22Rv1 (cell line): Measurements from ENCODE around the gene GPATCH8.

Source experiments
- H3K27ac ChIP-seq: fragments of 450-650 bp; 2 replicates; pipeline ENCODE4 v1.5.1; 2017
- ZFX ChIP-seq: fragments of 450-650 bp; IDR thresholded peaks from 2 replicates; pipeline ENCODE4 v1.6.1; 2017; ENCODE audit warnings: antibody characterized with exemption, borderline replicate concordance
- TF ChIP-seq, protein P1 (sequence below): fragments of 450-650 bp; IDR thresholded peaks from 2 replicates; pipeline ENCODE4 v1.5.1; 2017; ENCODE audit warnings: mild to moderate bottlenecking

Gene GPATCH8

DNA sequence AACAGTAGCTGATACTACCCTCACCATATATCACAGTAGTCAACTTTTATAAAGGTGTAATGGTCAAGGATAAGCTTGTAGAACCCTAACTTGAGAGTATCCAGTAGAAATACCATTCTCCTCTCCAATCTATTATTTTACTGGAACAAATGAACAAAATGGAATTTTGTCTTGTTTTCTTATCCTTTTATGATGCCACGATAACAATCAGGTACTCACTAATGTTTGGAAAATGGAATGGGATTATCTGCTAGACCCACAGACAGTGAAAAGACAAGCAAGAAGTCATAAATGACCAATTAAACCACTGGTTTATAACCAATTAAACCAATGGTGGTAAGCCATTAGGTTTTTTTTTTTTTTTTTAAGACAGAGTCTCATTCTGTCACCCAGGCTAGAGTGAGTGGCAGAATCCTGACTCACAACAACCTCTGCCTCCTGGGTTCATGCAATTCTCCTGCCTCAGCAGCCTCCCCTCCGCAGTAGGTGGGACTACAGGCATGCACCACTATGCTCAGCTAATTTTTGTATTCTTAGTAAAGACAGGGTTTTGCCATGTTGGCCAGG is 10.4 kb downstream of the GPATCH8 start:
- TF ChIP-seq, protein P1, sequence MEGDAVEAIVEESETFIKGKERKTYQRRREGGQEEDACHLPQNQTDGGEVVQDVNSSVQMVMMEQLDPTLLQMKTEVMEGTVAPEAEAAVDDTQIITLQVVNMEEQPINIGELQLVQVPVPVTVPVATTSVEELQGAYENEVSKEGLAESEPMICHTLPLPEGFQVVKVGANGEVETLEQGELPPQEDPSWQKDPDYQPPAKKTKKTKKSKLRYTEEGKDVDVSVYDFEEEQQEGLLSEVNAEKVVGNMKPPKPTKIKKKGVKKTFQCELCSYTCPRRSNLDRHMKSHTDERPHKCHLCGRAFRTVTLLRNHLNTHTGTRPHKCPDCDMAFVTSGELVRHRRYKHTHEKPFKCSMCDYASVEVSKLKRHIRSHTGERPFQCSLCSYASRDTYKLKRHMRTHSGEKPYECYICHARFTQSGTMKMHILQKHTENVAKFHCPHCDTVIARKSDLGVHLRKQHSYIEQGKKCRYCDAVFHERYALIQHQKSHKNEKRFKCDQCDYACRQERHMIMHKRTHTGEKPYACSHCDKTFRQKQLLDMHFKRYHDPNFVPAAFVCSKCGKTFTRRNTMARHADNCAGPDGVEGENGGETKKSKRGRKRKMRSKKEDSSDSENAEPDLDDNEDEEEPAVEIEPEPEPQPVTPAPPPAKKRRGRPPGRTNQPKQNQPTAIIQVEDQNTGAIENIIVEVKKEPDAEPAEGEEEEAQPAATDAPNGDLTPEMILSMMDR: no peak
- no peak for TF ChIP-seq ZFX
- H3K27ac ChIP-seq: no peak overlapping the region

DNA sequence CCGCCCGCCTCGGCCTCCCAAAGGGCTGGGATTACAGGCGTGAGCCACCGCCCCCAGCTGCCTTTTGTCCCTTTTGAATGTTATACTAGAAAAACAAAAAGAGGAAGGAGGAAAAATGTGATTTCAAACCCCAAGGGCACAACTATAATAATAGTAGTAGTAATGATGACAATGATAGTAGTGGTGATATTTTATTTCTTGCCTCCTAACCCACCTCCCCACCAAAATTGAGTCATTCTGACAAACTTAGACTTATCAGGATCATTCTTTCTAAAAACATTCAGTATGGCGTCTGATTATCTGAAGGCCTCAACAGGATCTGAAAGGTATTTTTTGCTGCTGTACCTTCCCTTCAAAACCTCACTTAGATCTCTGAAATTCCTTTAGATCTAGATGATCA is 13.6 kb downstream of the GPATCH8 start:
- TF ChIP-seq, protein P1: no peak
- no peak for TF ChIP-seq ZFX
- no peak overlapping the region for H3K27ac ChIP-seq

DNA sequence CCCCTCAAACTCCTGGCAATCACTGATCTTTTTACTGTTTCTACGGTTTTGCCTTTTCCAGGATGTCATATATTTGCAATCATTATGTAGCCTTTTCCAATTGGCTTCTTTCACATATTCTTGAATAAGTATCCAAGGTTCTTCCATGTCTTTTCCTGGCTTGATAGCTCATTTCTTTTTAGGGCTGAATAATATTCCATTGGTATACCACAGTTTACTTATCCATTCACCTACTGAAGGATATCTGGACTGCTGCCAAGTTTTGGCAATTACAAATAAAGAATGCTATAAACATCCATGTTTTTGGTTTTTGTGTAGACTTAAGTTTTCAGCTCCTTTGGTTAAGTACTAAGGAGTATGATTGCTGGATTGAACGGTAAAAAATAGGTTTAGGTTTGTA is 16.0 kb downstream of the GPATCH8 start:
- no peak for TF ChIP-seq ZFX
- TF ChIP-seq, protein P1: no peak
- H3K27ac ChIP-seq: no peak overlapping the region

DNA sequence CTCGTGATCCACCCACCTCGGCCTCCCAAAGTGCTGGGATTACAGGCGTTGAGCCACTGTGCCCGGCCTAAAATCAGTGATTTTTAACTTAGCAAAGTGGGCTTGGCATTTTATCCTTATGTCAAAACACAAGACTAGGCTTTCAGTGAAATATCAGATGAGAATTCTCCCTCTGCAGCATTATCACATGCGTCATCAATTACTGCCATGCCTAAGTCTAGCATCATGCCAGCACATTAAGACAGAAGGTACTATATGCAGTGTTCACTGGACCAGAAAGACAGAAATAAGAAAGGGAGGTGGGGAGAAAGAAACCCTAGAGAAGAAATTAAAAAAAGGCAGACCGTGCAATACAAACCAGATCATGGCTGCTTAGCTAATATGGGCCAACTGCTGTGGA is 29.8 kb downstream of the GPATCH8 start:
- TF ChIP-seq, protein P1: no peak
- TF ChIP-seq ZFX: no peak
- no peak overlapping the region for H3K27ac ChIP-seq

DNA sequence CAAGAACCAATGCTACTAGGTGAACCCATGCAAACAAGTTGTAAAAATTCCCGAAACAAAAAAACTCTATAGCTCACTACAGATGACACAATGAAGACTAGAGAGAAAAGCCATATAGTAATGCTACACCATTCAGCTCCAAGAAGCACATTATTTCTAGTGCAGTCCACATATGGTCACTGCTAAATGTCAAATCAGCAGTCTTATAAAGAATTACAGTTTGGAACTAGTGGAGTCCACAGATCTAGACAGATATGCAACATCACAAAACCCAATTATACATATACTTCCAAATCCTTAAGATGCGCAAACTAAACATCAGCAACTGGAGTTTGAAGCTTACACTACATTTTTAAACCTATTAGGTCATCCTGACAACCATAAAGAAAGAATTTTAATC is 33.5 kb downstream of the GPATCH8 start:
- no peak overlapping the region for H3K27ac ChIP-seq
- TF ChIP-seq ZFX: no peak
- TF ChIP-seq, protein P1: no peak

DNA sequence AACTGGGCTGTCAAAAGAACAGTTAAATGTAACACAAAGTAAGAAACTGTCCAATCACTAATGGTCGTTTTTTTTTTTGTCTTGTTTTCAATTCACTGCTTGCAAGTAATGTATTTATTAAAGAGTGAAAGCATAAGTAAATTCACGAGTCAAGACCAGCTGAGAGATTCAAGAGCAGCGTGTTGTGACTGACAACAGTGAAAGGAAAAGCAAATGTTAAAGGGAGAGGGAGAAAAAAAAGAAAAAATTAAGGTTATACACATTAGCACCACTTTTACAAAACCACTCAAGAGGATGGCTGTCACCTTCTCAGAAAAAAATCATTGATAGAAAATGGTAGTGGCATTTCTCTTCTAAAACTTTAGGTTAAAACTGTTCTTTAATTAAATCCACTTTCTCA is 36.1 kb downstream of the GPATCH8 start:
- TF ChIP-seq, protein P1: no peak
- no peak for TF ChIP-seq ZFX
- no peak overlapping the region for H3K27ac ChIP-seq

DNA sequence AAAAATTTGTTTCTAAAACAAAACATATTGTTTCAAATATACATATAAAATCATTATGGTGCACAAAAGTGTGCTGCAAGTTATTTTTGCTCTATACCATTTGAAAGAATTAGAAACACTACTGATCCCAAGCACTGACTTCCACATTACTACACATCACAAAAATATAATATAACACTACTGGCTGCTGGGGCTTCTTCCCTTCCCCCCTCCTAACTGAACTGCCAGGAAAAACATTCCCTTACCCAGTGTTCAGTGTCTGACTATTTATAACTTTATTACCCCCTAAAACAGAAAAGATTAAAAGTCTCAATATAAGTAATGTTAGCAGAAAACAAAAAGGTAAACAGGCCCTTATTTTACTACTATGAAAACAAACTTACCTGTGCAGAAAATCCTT is 36.9 kb downstream of the GPATCH8 start:
- H3K27ac ChIP-seq: no peak overlapping the region
- TF ChIP-seq ZFX: no peak
- TF ChIP-seq, protein P1: no peak
